Panc1 (cell line): ENCODE measurements around the gene ADGRD1. TPM values are rescaled to one million over a fixed set of nuclear protein-coding genes. Genes with fewer than 3 reads are reported as not detected.

ENCODE experiments used
- ATAC-seq: fragments of 200-7000 bp; cut with Tn5 transposase; 2 replicates; pipeline ENCODE4 v1.9.1; 2020; ENCODE audit warnings: mild to moderate bottlenecking, moderate library complexity
- BruUV-seq: library from RNA; stranded (reverse); fragments of 400-500 nt; replicated peaks from 2 replicates; lab custom pipeline; 2021; lab: Mats Ljungman, UMichigan
- CTCF ChIA-PET: fragments of 300-600 bp; sonication (Branson Sonifier 250); formaldehyde crosslinking; loops from one replicate; lab custom pipeline; 2022; ENCODE audit warnings: antibody characterized with exemption; lab: Charles Lee
- POLR2A ChIA-PET: fragments of 300-600 bp; sonication (Branson Sonifier 250); formaldehyde crosslinking; loops from one replicate; lab custom pipeline; 2022; ENCODE audit warnings: antibody characterized with exemption; lab: Charles Lee
- DNase-seq: peaks from one replicate; pipeline ENCODE4 v3.0.0-alpha.2; 2010; ENCODE audit warnings: low read depth, low spot score
- H3K27ac ChIP-seq: 2 replicates; pipeline ENCODE4 v1.5.1; 2011; ENCODE audit warnings: mild to moderate bottlenecking, low read length, inconsistent platforms
- H3K27me3 ChIP-seq: fragments of 200-500 bp; sonication (Bioruptor generic); 2 replicates; pipeline ENCODE4 v1.6.0; 2014; ENCODE audit warnings: low read length, inconsistent platforms; ENCODE audit not compliant: control insufficient read depth, insufficient read depth
- H3K36me3 ChIP-seq: fragments of 200-500 bp; sonication (Bioruptor generic); 2 replicates; pipeline ENCODE4 v1.5.1; 2014; ENCODE audit warnings: inconsistent platforms, mild to moderate bottlenecking, low read length, moderate library complexity; ENCODE audit not compliant: control insufficient read depth, insufficient read depth
- H3K4me1 ChIP-seq: 2 replicates; pipeline ENCODE4 v1.5.1; 2011; ENCODE audit warnings: inconsistent platforms, mild to moderate bottlenecking, low read length, moderate library complexity; ENCODE audit not compliant: control insufficient read depth, insufficient read depth
- H3K4me3 ChIP-seq, 2 experiments: 2 replicates each; pipeline ENCODE4 v1.5.1; 2011 to 2012; ENCODE audit warnings: low read depth in 2 of 2, low read length in 2 of 2, mild to moderate bottlenecking in 2 of 2, inconsistent platforms in 1 of 2, moderate library complexity in 1 of 2
- H3K9me3 ChIP-seq: fragments of 200-500 bp; sonication (Bioruptor generic); 2 replicates; pipeline ENCODE4 v1.5.1; 2014; ENCODE audit warnings: low read depth, mild to moderate bottlenecking, inconsistent platforms, low read length, moderate library complexity; ENCODE audit not compliant: control insufficient read depth, insufficient read depth
- POLR2AphosphoS5 ChIP-seq: IDR thresholded peaks from 2 replicates; pipeline ENCODE4 v1.6.1; 2012; ENCODE audit warnings: mild to moderate bottlenecking, low read depth, low read length, moderate library complexity
- SIN3A ChIP-seq: IDR thresholded peaks from 2 replicates; pipeline ENCODE4 v1.6.1; 2012; ENCODE audit warnings: low read depth, mild to moderate bottlenecking, low read length, moderate library complexity, borderline replicate concordance; ENCODE audit not compliant: insufficient read depth
- TCF7L2 ChIP-seq: IDR thresholded peaks from 2 replicates; pipeline ENCODE4 v1.6.1; 2011; ENCODE audit warnings: mild to moderate bottlenecking, low read depth, low read length, inconsistent platforms
- in situ Hi-C: cut with HindIII; loops from 2 replicates; pipeline ENCODE4 v1.10.0; 2016; ENCODE audit warnings: low sequenced_read_pairs, low pct_unique_long_range_greater_than_20kb
- intact Hi-C: fragments of 100-400 bp; cut with micrococcal nuclease; formaldehyde crosslinking; loops from one replicate; pipeline ENCODE4 v1.10.0; 2022; ENCODE audit not compliant: unreplicated experiment
- total RNA-seq: library from RNA; stranded (reverse); gene quantifications from one replicate; pipeline ENCODE4 v1.2.1, GENCODE V29; 2021; ENCODE audit not compliant: unreplicated experiment
- TF ChIP-seq, protein P1 (sequence below), 2 experiments: IDR thresholded peaks; 2 replicates each; pipeline ENCODE4 v1.6.1; 2011 to 2012; ENCODE audit warnings: low read depth in 2 of 2, control low read depth in 1 of 2, low read length in 1 of 2, mild to moderate bottlenecking in 1 of 2, moderate library complexity in 1 of 2; ENCODE audit not compliant: insufficient read depth in 1 of 2
- TF ChIP-seq, protein P2 (sequence below): fragments of 450-650 bp; IDR thresholded peaks from 2 replicates; pipeline ENCODE4 v1.5.1; 2017; ENCODE audit warnings: mild to moderate bottlenecking

Gene ADGRD1
- total RNA-seq, 1 experiment from 2014 or later, result 0.21 TPM

DNA sequence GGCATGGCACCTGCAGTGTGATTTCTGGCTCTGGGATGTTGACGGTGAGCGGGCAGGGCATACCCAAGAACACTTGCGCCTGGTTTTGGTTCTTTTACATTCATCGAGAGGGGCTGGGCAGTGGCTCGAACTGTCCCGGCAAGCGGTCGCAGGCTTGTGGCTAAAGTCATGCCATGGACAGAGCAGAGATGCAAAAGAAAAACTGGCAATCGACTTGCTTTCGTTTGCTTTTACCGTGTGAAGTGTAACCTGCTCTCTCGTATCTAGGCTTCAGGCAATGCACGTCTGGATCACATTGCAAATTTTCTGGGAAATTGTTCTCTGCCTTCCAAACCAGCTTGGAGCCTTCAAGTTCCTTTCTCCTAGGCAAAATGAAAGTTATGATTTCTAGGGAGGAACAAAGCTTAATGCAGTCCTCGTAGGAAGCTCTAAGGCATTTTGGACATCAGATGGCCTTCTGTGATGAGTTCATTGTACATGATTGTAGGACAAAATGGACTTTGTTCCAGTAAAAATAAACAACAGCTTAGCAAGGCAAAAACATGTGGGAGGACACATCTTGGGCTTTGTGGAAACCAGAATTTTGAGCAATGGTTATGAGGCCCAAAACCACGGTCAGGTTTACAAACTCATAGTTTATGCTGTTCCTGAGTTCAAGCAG lies 18.3 kb downstream of the ADGRD1 start:
- Histone ChIP-seq H3K4me3 (no peak overlapping the region), H3K27me3 (peaks cover 7% of the 10 kb centered on the region), H3K9me3 (no peaks in the 10 kb centered on the region), H3K4me1 (no peaks in the 10 kb centered on the region; the same call in 1 of the 2 replicates), H3K36me3 (no peaks in the 10 kb centered on the region), H3K27ac (no peak overlapping the region)
- no peak for TF ChIP-seq POLR2AphosphoS5
- TF ChIP-seq TCF7L2, result no peak
- TF ChIP-seq, protein P1, sequence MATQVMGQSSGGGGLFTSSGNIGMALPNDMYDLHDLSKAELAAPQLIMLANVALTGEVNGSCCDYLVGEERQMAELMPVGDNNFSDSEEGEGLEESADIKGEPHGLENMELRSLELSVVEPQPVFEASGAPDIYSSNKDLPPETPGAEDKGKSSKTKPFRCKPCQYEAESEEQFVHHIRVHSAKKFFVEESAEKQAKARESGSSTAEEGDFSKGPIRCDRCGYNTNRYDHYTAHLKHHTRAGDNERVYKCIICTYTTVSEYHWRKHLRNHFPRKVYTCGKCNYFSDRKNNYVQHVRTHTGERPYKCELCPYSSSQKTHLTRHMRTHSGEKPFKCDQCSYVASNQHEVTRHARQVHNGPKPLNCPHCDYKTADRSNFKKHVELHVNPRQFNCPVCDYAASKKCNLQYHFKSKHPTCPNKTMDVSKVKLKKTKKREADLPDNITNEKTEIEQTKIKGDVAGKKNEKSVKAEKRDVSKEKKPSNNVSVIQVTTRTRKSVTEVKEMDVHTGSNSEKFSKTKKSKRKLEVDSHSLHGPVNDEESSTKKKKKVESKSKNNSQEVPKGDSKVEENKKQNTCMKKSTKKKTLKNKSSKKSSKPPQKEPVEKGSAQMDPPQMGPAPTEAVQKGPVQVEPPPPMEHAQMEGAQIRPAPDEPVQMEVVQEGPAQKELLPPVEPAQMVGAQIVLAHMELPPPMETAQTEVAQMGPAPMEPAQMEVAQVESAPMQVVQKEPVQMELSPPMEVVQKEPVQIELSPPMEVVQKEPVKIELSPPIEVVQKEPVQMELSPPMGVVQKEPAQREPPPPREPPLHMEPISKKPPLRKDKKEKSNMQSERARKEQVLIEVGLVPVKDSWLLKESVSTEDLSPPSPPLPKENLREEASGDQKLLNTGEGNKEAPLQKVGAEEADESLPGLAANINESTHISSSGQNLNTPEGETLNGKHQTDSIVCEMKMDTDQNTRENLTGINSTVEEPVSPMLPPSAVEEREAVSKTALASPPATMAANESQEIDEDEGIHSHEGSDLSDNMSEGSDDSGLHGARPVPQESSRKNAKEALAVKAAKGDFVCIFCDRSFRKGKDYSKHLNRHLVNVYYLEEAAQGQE (IDR thresholded peaks at IDR 0.05; ENCODE audit: insufficient read depth in 1 of 2, low read depth in 2 of 2, low read length in 1 of 2), result no peak
- no peak for TF ChIP-seq SIN3A
- TF ChIP-seq, protein P2, sequence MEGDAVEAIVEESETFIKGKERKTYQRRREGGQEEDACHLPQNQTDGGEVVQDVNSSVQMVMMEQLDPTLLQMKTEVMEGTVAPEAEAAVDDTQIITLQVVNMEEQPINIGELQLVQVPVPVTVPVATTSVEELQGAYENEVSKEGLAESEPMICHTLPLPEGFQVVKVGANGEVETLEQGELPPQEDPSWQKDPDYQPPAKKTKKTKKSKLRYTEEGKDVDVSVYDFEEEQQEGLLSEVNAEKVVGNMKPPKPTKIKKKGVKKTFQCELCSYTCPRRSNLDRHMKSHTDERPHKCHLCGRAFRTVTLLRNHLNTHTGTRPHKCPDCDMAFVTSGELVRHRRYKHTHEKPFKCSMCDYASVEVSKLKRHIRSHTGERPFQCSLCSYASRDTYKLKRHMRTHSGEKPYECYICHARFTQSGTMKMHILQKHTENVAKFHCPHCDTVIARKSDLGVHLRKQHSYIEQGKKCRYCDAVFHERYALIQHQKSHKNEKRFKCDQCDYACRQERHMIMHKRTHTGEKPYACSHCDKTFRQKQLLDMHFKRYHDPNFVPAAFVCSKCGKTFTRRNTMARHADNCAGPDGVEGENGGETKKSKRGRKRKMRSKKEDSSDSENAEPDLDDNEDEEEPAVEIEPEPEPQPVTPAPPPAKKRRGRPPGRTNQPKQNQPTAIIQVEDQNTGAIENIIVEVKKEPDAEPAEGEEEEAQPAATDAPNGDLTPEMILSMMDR, result no peak
- ATAC-seq (no peak), DNase-seq (no peak)
- ChIA-PET CTCF (no interaction called here), POLR2A (no interaction called here)
- intact Hi-C loops (no loop called here), in situ Hi-C loops (no loop called here)
- no TSS peak for BruUV-seq

DNA sequence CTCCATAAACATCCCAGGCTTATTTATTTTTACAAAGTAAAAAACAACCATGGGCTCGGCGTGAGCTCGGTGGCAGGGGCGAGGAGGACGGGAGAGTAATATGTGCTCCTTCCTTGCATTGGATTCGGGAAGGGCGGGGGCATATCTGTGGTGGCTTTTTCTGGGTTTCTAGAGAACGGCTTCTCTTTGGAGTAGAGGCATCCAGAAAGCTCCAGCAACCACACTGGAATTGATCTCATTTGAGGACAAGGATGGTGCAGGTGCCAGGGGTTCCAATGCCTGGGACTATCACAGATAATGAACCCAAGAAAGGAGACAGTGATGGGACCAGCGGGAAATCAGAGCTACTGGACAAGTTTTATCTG lies 18.9 kb downstream of the ADGRD1 start:
- ATAC-seq, result no peak
- intact Hi-C loops, result no loop called here
- no peak for DNase-seq
- no peaks in the 10 kb centered on the region for H3K9me3 ChIP-seq
- H3K27me3 ChIP-seq, result peaks cover 7% of the 10 kb centered on the region
- BruUV-seq, result no TSS peak
- no peaks in the 10 kb centered on the region; the same call in 1 of the 2 replicates for H3K4me1 ChIP-seq
- TF ChIP-seq, protein P2, result no peak
- no peak for TF ChIP-seq TCF7L2
- no peak for TF ChIP-seq POLR2AphosphoS5
- TF ChIP-seq, protein P1 (IDR thresholded peaks at IDR 0.05; ENCODE audit: insufficient read depth in 1 of 2, low read depth in 2 of 2, low read length in 1 of 2), result no peak
- TF ChIP-seq SIN3A, result no peak
- CTCF ChIA-PET, result no interaction called here
- no peak overlapping the region for H3K4me3 ChIP-seq
- POLR2A ChIA-PET, result no interaction called here
- in situ Hi-C loops, result no loop called here
- no peaks in the 10 kb centered on the region for H3K36me3 ChIP-seq
- no peak overlapping the region for H3K27ac ChIP-seq
